T-helper 2 cell treated with Interferon-gamma antibody and Interleukin-4, amounts not matched to agents 100 ng/mL and 5 ng/mL, for 36 hours (primary cell): ENCODE results near the gene CSK. TPM values are rescaled to one million over a fixed set of nuclear protein-coding genes. Genes with fewer than 3 reads are reported as not detected.

Experiments used
- intact Hi-C: fragments of 100-400 bp; cut with micrococcal nuclease; formaldehyde crosslinking; loops from one replicate; pipeline ENCODE4 v1.15.1; 2023
- total RNA-seq: library from RNA; stranded (reverse); gene quantifications from 2 replicates; pipeline ENCODE4 v1.2.3, GENCODE V29; 2022

CSK gene
- total RNA-seq, 1 donor from 2014 or later: 408 TPM

- intact Hi-C loops: no loop called here
Measured at GRCh38 chr15:74840851-74841775, 59.2 kb downstream of the CSK start.

DNA sequence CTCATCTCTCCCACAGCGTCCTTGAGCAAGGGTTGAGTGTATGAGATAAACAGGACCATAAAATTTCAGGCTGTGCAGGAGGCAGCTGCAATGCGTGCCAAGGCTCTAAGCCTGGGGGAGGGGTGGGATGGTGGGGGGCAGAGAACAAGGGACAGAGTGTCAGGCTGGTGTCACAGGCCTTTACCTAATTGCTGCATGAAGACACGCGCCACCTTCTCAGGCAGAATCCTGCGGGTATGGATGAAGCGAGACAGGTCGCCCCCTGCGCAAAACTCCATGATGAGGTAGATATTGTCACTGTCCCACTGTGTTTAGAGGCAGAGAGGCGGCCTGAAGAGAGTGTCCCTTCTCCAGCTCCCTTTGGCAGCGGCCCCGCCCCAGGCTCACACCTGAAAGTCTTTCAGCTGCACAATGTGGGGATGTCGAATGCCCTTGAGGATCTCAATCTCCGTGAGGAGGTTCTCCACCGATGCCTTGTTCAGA lies 60.1 kb downstream of the CSK start:
- intact Hi-C loops: loop anchor here (2.0 kb wide), 3 partner anchors 61 to 71 kb away; partner anchors contain the start of gene FAM219B

- intact Hi-C loops: loop anchor here (1.0 to 2.0 kb wide), 5 partner anchors 27 to 95 kb away; partner anchors contain the start of genes COX5A and FAM219B
Measured at GRCh38 chr15:74842581-74843444, 60.9 kb downstream of the CSK start, which contains the start of gene ULK3. Gene ULK3 (minus strand): TSS chr15:74843156. CDS start chr15:74843105, 51 bp downstream.

DNA sequence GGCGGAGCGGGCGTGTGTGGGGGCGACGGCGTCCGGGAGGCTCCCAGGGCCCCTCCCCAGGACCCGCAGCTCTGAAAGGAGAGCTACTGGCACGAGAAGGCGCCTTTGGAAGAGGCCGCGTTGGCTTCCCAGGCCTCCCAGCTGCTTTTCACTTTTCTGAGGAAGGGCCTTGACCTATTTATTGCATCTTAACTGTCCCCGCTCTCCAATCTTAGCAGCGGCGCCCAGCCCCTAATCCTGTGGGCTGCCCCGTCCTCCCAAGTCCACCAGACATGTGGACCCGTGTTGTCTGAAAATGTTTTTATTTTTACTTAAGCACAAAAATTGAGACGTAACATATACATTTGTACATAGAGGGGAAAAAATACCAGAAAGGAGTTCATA lies 61.6 kb downstream of the CSK start:
- intact Hi-C loops: loop anchor here (1.0 to 2.0 kb wide), 5 partner anchors 27 to 95 kb away; partner anchors contain the start of genes COX5A and FAM219B

DNA sequence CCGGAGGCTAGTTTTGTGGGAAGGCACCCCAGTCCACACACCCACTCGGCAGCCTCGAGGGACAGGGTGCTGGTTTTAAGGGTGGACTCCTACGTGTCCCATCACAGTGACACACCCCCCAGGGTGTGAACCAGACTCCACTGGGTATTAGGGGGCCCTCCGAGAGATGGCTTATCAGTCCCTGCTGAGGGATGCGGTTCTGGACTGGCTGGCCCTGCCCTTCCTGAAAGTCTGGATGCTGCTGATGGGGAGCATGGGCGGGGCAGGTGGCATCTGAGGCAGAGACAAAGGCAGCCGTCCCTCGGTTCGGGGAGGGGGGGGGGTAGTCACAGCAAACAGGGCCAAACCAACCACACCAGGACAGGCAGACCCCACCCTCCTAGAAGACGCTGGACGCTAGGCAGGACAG lies 62.0 kb downstream of the CSK start:
- intact Hi-C loops: loop anchor here (1.0 to 2.0 kb wide), 5 partner anchors 26 to 94 kb away; partner anchors contain the start of genes COX5A and FAM219B

DNA sequence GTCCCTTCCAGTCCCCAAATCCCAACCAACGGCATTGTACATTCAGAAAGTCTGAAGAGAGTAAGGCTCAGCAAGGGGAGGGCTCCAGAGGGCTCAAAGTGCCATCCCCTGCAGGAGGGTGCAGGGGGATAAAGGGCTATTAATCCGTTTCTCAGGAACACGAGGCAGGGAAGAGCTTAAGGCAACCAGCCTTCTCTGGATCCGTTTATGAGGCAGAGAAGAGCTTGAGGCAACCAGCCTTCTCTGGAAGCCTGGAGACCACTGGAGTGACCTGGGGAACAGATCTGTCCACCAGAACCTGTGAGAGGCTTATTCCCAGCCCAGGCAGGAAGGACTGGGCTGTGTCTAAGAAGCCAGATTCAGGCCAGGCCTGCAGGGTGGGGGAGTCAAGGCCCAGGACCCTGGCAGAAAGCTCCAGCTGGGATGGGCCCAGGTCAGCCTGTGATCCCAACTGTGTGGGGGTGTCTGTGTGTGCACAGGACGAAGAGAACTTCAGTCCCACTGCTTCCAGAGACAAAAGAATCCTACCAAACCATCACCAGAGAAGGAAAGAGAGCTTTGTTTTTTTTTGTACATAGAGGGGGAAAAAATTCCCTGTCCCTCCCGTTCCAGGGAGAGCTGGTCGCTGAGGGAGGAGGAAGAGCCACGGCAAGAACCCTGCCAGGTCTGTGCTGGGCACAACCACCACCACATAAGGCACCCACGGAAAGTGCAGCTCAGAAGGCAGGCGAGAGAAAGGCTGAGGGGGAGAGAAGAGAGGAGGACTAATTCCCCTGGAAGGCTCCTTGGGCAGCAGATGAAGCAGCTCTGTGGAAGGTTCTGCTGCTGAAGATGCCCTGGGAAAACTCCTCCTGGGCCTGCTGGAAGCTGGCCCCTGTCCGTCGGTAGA lies 62.7 kb downstream of the CSK start:
- intact Hi-C loops: loop anchor here (1.0 kb wide), 1 partner anchor 29 kb away; the partner anchor contains the start of gene SCAMP2

DNA sequence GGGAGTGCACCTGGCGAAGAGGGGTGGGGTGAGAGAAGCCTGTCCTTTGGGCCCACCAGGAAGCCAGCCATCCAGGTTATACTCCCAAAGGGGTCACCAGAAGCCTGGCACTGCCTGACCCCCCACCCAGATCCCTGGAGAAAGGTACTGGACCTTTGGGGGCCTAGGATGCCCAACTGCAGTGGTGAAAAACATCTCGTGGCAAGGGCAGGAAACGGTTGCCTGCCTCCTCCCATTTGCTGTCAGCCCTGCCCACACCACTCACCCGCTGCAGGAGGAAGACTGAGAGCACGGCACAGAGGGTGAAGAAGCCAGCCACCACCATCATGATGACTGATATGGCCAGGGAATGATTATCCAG lies 63.3 kb downstream of the CSK start:
- intact Hi-C loops: loop anchor here (1.0 kb wide), 1 partner anchor 28 kb away; the partner anchor contains the start of gene SCAMP2

DNA sequence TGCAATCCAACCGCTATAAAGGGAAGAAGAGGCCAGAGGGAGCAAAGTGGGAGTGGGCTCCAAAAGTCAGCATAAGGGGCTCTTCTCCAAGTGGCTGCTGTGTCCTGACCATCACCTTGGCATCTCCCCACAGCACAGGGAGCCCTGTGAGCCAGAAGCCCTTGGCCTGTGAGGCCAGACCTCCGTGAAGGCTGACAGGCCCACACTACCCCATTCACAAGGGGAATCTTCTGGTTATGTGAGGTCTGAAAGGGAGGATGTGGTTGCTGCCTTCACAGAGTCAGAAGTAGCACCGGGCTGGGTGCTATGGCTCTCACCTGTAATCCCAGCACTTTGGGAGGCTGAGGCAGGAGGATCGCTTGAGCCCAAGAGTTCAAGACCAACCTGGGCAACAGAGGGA lies 63.7 kb downstream of the CSK start:
- intact Hi-C loops: loop anchor here (1.0 kb wide), 1 partner anchor 28 kb away; the partner anchor contains the start of gene SCAMP2

GRCh38 chr15:74847432-74847831 lies 65.6 kb downstream of the CSK start:
- intact Hi-C loops: no loop called here

- intact Hi-C loops: no loop called here
Measured at GRCh38 chr15:74850393-74850792, 68.5 kb downstream of the CSK start.

DNA sequence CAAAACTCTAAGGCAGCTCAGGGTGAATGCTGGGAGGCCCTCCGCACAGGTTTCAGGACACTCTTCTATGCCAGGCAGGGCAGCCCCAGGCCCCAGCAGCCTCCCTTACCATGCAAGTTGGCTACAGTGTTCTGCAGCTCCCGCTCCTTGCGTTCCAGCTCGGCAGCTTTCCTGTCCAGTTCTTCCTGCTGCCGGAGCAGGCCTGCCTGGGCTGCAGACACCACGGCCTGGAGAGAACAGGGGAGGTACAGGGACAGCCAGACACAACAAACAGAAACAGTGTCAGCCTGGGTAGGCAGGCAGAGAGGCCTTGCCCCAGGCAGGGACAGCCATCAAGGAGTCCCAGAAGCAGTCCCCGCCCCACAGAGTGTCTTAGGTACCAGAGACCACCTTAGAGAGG lies 70.1 kb downstream of the CSK start:
- intact Hi-C loops: no loop called here

Other genes starting within 250 kb of the CSK start
- gene ARID3B, start 240.9 kb upstream of the CSK start, total RNA-seq: 32.7 and 35.7 TPM in 2 replicates
- gene CLK3, start 166.2 kb upstream of the CSK start, total RNA-seq: 102 and 104 TPM in 2 replicates
- gene EDC3, start 86.1 kb upstream of the CSK start, total RNA-seq: 43.4 and 47.9 TPM in 2 replicates
- gene CYP1A1, start 56.6 kb upstream of the CSK start, total RNA-seq: 1.0 TPM in 2 replicates
- not detected in 2 replicates for gene CYP1A2, start 33.2 kb upstream of the CSK start, total RNA-seq
- gene LMAN1L, start 30.8 kb downstream of the CSK start, total RNA-seq: 0.64 and 0.93 TPM in 2 replicates
- 0.25 TPM in 2 replicates for gene CPLX3, start 44.5 kb downstream of the CSK start, total RNA-seq
- gene ULK3, start 61.1 kb downstream of the CSK start, total RNA-seq: 55.4 and 59.6 TPM in 2 replicates
- 132 and 135 TPM in 2 replicates for gene SCAMP2, start 91.3 kb downstream of the CSK start, total RNA-seq
- gene MPI, start 108.0 kb downstream of the CSK start, total RNA-seq: 67.2 and 69.0 TPM in 2 replicates
- 85.8 and 86.5 TPM in 2 replicates for gene FAM219B, start 124.8 kb downstream of the CSK start, total RNA-seq
- gene COX5A, start 156.0 kb downstream of the CSK start, total RNA-seq: 281 and 287 TPM in 2 replicates
- gene RPP25, start 174.7 kb downstream of the CSK start, total RNA-seq: 9.6 and 10.3 TPM in 2 replicates
- 0.80 and 0.86 TPM in 2 replicates for gene SCAMP5, start 213.5 kb downstream of the CSK start, total RNA-seq
- 50.2 and 50.4 TPM in 2 replicates for gene PPCDC, start 241.5 kb downstream of the CSK start, total RNA-seq